DND-41 (cell line): Measurements from ENCODE around the gene GFOD2.
A peak's percentile ranks its signal among the peaks of the same experiment; 100 is the strongest.

Experiments used
- ATAC-seq: fragments of 200-7000 bp; cut with Tn5 transposase; 3 replicates; pipeline ENCODE4 v1.9.1; 2021; ENCODE audit warnings: low read depth; ENCODE audit not compliant: insufficient read depth
- DNase-seq: peaks from one replicate; pipeline ENCODE4 v3.0.0-alpha.2; 2020
- H2AFZ ChIP-seq: 2 replicates; pipeline ENCODE4 v1.6.0; 2012; ENCODE audit warnings: low read depth, low read length
- H3K27ac ChIP-seq: 2 replicates; pipeline ENCODE4 v1.5.1; 2012; ENCODE audit warnings: low read length, inconsistent platforms
- H3K27me3 ChIP-seq: fragments of 200-600 bp; sonication (generic); 2 replicates; pipeline ENCODE4 v1.6.0; 2012; ENCODE audit warnings: low read length, mild to moderate bottlenecking, inconsistent platforms; ENCODE audit not compliant: insufficient read depth, poor library complexity
- H3K36me3 ChIP-seq: 2 replicates; pipeline ENCODE4 v1.5.1; 2012; ENCODE audit warnings: low read length, inconsistent platforms; ENCODE audit not compliant: insufficient read depth
- H3K4me1 ChIP-seq: 2 replicates; pipeline ENCODE4 v1.5.1; 2012; ENCODE audit warnings: mild to moderate bottlenecking, low read length; ENCODE audit not compliant: insufficient read depth
- H3K4me2 ChIP-seq: 2 replicates; pipeline ENCODE4 v1.6.0; 2012; ENCODE audit warnings: mild to moderate bottlenecking, moderate library complexity, low read length, inconsistent platforms; ENCODE audit not compliant: insufficient read depth
- H3K4me3 ChIP-seq, 2 experiments: fragments of 200-600 bp in 1 of 2; shearing (Covaris generic) in 1 of 2; 2 replicates each; pipeline ENCODE4 v1.5.1; 2012 to 2016; ENCODE audit warnings: inconsistent platforms in 2 of 2, low read length in 2 of 2, mild to moderate bottlenecking in 2 of 2, low read depth in 1 of 2, moderate library complexity in 1 of 2
- H3K79me2 ChIP-seq: 2 replicates; pipeline ENCODE4 v1.6.0; 2012; ENCODE audit warnings: low read length, inconsistent platforms; ENCODE audit not compliant: insufficient read depth
- H3K9ac ChIP-seq: 2 replicates; pipeline ENCODE4 v1.6.0; 2012; ENCODE audit warnings: low read depth, mild to moderate bottlenecking, inconsistent platforms, low read length, moderate library complexity
- H3K9me3 ChIP-seq: 2 replicates; pipeline ENCODE4 v1.5.1; 2012; ENCODE audit warnings: low read length, moderate library complexity, mild to moderate bottlenecking, inconsistent platforms; ENCODE audit not compliant: insufficient read depth, severe bottlenecking
- H4K20me1 ChIP-seq: 2 replicates; pipeline ENCODE4 v1.6.0; 2012; ENCODE audit warnings: low read length; ENCODE audit not compliant: insufficient read depth
- EZH2 ChIP-seq: IDR thresholded peaks from 3 replicates; pipeline ENCODE4 v1.6.1; 2012; ENCODE audit warnings: borderline replicate concordance, low read depth, mild to moderate bottlenecking, moderate library complexity, low read length, inconsistent platforms; ENCODE audit not compliant: severe bottlenecking
- TF ChIP-seq, protein P1 (sequence below): IDR thresholded peaks from 2 replicates; pipeline ENCODE4 v1.5.1; 2012; ENCODE audit warnings: borderline replicate concordance, low read length, moderate library complexity, mild to moderate bottlenecking; ENCODE audit not compliant: poor library complexity, severe bottlenecking; ENCODE audit errors: extremely low read depth

The GFOD2 gene

DNA sequence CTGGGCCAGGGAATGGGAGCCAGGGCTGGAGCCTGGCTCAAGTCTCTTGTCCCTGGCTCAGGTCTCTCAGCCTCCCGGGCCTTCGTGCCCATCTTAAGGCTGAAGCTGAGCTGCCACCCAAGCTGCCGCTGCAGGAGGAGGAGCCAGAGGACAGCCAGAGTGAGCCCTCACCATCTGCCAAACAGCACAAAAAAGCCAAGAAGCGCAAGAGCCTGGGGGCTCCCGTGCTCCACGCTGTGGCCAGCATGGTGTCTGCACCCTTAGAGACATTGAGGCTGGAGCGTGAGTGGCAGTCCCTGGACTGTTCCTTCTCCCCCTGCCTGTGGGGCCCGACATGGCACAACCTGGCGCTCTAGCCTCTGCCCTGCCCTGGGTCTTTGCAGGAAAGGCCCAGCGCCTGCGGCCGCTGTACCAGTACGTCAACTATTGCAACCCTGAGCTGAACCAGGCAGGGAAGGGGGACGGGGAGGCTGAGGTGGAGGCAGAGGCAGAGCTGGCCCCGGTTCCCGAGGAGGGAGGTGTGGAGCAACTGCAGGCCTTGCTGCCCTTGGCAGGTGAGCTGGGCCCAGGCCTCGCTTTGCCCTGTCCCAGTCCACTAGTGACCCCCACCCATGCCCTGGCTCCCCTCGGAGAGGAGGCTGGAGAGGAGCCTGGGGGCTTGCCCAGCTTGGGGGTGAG, 51.2 kb downstream of the GFOD2 start:
- Histone ChIP-seq H3K4me2 (peak overlapping the region; percentile 100), H3K27ac (no peak overlapping the region), H3K4me1 (peaks cover 34% of the 10 kb centered on the region), H3K36me3 (peaks cover 16% of the 10 kb centered on the region), H3K79me2 (peaks cover 10% of the 10 kb centered on the region), H2AFZ (peak overlapping the region; percentile 98; the same call in 1 of the 2 replicates), H3K27me3 (no peaks in the 10 kb centered on the region), H3K9ac (peak overlapping the region; percentile 94), H3K9me3 (no peaks in the 10 kb centered on the region), H3K4me3 (peak overlapping the region in 1 of 2 experiments; percentile 96; a peak in 2 of 4 replicates), H4K20me1 (peaks cover 2% of the 10 kb centered on the region; the same call in 1 of the 2 replicates)
- no peak for TF ChIP-seq EZH2
- TF ChIP-seq, protein P1, sequence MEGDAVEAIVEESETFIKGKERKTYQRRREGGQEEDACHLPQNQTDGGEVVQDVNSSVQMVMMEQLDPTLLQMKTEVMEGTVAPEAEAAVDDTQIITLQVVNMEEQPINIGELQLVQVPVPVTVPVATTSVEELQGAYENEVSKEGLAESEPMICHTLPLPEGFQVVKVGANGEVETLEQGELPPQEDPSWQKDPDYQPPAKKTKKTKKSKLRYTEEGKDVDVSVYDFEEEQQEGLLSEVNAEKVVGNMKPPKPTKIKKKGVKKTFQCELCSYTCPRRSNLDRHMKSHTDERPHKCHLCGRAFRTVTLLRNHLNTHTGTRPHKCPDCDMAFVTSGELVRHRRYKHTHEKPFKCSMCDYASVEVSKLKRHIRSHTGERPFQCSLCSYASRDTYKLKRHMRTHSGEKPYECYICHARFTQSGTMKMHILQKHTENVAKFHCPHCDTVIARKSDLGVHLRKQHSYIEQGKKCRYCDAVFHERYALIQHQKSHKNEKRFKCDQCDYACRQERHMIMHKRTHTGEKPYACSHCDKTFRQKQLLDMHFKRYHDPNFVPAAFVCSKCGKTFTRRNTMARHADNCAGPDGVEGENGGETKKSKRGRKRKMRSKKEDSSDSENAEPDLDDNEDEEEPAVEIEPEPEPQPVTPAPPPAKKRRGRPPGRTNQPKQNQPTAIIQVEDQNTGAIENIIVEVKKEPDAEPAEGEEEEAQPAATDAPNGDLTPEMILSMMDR, result peak; percentile 57
- DNase-seq, result peak; percentile 81
- peak; percentile 75 for ATAC-seq

GRCh38 chr16:67667453-67667816, 51.7 kb downstream of the GFOD2 start:
- peaks cover 34% of the 10 kb centered on the region for H3K4me1 ChIP-seq
- peak overlapping the region; percentile 100 for H3K4me2 ChIP-seq
- peak overlapping the region; percentile 85 to 96; a peak in 3 of 4 replicates for H3K4me3 ChIP-seq
- H4K20me1 ChIP-seq, result 0 out of 2 replicates have a peak, but pooled peaks cover 2% of the 10 kb centered on the region
- peaks cover 10% of the 10 kb centered on the region for H3K79me2 ChIP-seq
- peak overlapping the region; percentile 84 for H3K27ac ChIP-seq
- no peaks in the 10 kb centered on the region for H3K27me3 ChIP-seq
- peaks cover 21% of the 10 kb centered on the region for H3K36me3 ChIP-seq
- DNase-seq (no peak), ATAC-seq (no peak)
- TF ChIP-seq, protein P1, result no peak
- TF ChIP-seq EZH2, result no peak
- H2AFZ ChIP-seq, result peak overlapping the region; percentile 98
- H3K9ac ChIP-seq, result peak overlapping the region; percentile 94
- H3K9me3 ChIP-seq, result no peaks in the 10 kb centered on the region

DNA sequence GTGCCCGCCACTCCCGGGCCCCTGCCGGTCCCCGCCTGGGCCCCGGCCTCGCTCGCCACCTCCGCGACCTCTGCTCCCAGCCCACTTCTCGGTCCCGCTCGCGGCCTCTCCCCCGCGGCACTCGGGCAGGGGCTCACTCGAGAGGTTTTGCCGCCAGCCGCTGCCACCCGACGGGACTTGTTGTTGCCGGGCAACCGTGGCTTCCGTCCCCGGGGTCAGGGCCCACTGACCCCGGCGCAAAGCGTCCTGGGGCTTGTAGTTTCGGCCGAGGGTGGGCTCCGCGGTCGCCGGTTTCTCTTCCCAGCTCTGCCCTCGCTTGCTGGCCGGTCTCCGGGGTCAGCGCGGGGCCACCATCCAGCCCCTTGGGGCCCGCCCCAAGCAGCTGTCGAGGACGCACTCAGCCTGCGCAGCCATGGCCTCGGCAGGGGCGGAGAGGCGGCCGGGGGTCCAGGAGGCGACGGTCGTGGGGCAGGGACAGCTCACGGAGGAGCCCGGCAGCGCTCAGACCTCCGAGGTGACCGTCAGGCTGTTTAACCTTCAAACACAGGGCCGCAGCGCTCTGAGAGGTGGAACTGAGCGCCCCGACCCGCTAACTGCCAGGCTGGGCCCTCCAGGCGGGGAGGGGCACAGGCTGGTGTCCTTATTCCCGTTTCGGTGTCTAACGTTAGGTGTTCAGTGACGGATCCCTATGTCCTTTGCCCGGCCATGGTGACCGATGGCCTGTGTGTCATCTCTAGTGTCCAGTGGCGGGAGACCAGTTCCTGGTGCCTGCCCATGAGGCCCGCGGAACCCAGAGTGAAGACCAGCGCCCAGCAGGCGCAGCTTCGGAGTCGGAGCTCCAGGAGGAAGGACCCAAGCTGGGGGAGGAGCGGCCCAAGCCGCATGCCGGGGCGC, 52.3 kb downstream of the GFOD2 start, which contains the start of the genes C16orf86 and ENKD1:
Gene C16orf86 (plus strand): TSS at position 256 of the 894 bp plus-strand sequence. CDS start 157 bp downstream, at position 413.
Gene ENKD1 (minus strand): TSS at position 192 of the 894 bp plus-strand sequence. CDS start 308 bp downstream, outside the sequence.
- H3K9me3 ChIP-seq, result no peaks in the 10 kb centered on the region
- peaks cover 27% of the 10 kb centered on the region for H3K36me3 ChIP-seq
- H3K27me3 ChIP-seq, result no peaks in the 10 kb centered on the region
- peak within 1 kb of the TSS; percentile 94 for H3K9ac ChIP-seq
- H4K20me1 ChIP-seq, result 0 out of 2 replicates have a peak, but pooled peaks cover 2% of the 10 kb centered on the region
- peak within 1 kb of the TSS; percentile 98 for H2AFZ ChIP-seq
- peak; percentile 85 for DNase-seq
- ATAC-seq, result peak; percentile 84
- peaks cover 34% of the 10 kb centered on the region for H3K4me1 ChIP-seq
- TF ChIP-seq, protein P1, result peak; percentile 2
- no peak for TF ChIP-seq EZH2
- peaks cover 10% of the 10 kb centered on the region for H3K79me2 ChIP-seq
- H3K4me2 ChIP-seq, result peak within 1 kb of the TSS; percentile 100
- peak within 1 kb of the TSS; percentile 85 to 96 for H3K4me3 ChIP-seq
- peak within 1 kb of the TSS; percentile 84 for H3K27ac ChIP-seq
